GM19463 (cell line): ENCODE data around the gene HK1.
A peak's percentile ranks its signal among the peaks of the same experiment; 100 is the strongest.
"Not testable (repeated sequence)": the region's sequence is repeated elsewhere in the genome, so short reads cannot be mapped to it uniquely, and the experiment has no call there.

ENCODE experiments used
- ATAC-seq: cut with Tn5 transposase; IDR thresholded peaks from one replicate; pipeline ENCODE4 v1.9.1; 2021; ENCODE audit warnings: mild to moderate bottlenecking, moderate library complexity; ENCODE audit not compliant: unreplicated experiment

Gene HK1

GRCh38 chr10:69278446-69278963, at the start of gene HK1:
Gene HK1 (plus strand): TSS chr10:69278496.
- ATAC-seq = no peak

DNA sequence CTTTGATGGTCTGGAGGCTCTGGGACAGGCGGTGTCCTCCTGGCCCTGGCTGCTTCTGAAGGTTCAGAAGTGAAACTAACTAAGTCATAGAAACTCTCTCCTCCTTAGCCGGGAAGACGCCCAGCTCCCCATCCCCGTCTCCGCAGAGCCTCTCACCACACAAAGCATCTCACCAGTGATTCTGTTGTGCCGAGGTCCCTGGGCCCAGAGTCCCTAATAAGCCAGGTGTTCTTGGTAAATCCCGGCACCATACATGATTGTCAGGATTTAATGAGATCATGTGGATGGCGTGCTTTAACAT, 48.7 kb upstream of the HK1 start:
- ATAC-seq = no peak

DNA sequence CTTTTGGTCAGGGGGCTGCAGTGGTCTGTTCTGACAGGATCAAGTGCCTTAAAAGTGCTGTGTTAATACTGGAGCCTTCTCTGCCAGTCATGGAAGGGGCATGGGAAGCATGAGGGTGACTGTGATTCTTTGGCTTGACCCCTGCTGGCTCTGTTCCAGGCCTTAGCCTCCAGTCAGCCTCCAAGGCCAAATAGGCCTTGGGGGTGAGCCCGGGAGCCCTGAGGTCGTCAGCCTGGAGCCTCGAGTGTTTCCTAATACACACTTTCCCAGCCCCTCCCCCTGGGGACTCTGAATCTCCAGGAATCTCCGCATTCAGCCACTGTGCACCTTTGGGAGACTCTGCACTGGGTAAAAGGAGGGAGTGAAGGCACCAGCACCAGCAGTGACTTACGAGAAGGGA, 48.2 kb upstream of the HK1 start:
- no peak for ATAC-seq

DNA sequence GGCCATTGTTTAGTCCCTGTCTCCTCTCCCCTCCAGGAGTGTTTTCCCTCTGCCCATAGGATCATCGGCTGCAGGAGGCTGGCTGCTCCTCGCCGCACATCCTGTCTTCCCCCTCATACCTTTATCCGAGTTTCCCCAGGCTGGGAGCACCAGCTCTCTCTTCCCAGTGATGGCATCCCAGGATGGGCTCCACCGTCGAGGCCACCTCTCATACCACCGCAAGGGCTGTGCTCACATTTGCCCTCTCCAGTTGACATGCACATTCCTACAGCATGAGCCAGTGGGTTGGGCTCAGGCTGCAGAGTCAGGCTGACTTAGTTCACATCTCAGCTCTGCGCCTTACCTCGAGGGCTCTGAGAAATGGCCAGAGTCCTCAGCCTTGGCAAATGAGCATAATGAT, 46.0 kb upstream of the HK1 start:
- ATAC-seq = no peak

DNA sequence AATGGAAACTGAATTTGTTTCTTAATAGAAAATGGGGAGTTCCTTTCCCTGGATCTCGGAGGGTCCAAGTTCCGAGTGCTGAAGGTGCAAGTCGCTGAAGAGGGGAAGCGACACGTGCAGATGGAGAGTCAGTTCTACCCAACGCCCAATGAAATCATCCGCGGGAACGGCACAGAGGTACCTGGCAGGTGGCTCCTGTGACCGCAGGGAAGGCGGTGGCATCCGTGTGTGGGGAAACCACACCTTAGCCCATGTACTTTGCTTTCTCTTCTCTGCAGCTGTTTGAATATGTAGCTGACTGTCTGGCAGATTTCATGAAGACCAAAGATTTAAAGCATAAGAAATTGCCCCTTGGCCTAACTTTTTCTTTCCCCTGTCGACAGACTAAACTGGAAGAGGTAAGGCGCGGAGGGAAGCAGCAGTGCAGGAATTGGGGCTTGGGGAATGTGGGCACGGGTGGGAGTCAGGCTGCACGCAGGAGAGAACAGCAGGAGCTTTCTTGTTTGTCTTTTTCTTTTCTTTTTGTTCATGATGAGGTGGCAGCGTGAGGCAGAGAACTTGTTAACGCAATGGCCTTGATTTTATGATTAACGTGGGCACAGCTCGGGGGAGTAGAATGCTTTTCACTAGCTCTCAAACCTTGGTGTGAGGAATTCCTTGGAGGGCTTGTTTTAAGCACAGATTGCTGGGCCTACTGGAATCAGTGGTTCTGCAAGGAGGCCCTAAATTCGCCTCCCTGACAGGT, 45.4 kb upstream of the HK1 start:
- no peak for ATAC-seq

DNA sequence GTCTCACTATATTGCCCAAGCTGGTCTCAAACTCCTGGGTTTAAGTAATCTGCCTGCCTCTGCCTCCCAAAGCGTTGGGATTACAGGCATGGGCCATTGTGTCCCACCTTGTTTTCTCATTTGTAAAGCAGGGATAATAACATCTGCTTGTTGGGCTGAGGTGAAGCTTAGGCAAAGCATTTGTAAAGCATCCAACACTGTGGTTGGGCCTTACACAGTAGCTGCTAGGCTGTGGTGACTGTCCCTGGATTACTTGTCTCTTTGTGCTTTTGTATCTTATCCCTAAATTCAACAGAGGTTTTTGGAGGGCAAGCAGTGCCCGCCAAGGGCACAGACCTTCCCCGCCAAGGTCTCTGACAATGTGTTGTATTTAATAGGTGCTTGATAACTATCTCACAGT, 43.8 kb upstream of the HK1 start:
- no peak for ATAC-seq

- peak; percentile 90 for ATAC-seq
These were observed 40.7 kb upstream of the HK1 start for GRCh38 chr10:69237528-69238159.

DNA sequence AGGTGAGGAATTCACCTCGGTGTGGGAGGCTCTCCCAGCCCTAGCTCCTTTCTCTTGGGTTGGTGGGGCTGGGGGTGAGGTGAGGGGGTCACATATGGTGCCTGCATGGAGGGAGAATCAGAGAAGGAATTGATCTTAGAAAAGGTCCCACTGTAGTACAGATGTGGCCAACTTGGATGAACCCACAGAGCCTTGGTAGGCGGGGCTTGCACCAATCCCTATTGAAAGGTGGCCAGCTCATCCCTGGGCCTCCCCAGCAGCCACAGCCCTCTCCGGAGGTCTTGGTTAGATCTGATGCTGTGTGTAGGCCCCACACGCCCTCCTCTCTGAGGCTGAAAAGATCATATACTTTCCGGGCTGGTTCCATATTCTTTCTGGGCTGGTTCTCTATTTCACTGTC, 39.2 kb upstream of the HK1 start:
- no peak for ATAC-seq

- ATAC-seq = no peak
These were observed 38.4 kb upstream of the HK1 start for GRCh38 chr10:69239816-69240434.

DNA sequence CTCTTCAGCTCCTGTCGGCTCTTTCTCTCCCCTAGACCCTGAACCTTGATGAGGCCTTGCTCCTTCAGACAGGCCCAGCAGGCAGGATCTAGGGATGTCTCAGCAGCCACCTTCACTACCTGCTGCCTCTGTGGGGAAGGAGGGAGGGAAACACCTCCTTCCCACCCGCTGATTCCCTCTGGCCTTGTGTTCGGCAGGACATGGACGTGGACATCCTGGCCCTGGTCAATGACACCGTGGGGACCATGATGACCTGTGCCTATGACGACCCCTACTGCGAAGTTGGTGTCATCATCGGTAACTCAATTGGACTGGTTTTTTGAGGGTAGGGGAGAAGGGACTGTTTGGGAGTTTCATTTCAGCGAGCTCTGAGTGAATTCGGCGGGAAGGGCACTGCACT, 37.8 kb upstream of the HK1 start:
- no peak for ATAC-seq

GRCh38 chr10:69241575-69241974, 36.7 kb upstream of the HK1 start:
- ATAC-seq = no peak

- ATAC-seq = no peak
These were observed 36.0 kb upstream of the HK1 start for GRCh38 chr10:69242040-69242851.

DNA sequence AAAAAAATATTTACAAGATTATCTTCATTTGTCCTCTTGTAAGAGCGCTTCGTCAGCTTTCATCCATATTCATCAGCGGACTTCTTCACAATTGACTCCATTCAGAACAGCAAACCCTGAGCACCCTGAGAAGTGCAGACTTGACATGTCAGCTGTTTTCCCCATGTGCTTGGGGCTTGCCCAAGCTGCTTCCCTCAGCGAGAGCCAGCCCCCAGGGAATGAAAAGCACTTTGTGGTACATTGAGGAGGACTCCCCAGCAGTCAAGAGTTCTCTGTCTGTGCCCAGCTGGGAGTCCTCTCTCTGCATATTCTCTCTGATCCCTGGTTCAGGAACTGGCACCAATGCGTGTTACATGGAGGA, 35.5 kb upstream of the HK1 start:
- no peak for ATAC-seq

DNA sequence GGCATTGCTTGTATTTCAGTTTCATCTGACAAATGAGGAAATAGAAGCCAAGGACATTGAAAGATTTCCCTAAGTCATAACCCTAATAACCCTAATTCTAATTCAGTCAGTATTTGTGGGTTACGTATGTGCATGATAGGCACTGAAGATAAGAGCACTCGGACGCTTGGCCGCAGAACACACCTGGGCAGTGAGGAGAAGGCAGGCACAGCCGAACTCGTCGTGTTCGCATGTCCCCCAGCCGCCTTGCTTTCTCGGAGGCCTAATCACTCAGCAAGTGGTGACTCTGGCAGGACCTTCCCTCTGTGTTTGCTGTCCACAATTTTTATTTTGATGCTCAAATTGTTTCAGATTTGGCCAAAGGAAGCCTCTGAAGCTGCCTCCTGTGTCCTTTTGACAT, 34.5 kb upstream of the HK1 start:
- ATAC-seq = no peak

GRCh38 chr10:69246036-69246435, 32.3 kb upstream of the HK1 start:
- ATAC-seq = no peak

DNA sequence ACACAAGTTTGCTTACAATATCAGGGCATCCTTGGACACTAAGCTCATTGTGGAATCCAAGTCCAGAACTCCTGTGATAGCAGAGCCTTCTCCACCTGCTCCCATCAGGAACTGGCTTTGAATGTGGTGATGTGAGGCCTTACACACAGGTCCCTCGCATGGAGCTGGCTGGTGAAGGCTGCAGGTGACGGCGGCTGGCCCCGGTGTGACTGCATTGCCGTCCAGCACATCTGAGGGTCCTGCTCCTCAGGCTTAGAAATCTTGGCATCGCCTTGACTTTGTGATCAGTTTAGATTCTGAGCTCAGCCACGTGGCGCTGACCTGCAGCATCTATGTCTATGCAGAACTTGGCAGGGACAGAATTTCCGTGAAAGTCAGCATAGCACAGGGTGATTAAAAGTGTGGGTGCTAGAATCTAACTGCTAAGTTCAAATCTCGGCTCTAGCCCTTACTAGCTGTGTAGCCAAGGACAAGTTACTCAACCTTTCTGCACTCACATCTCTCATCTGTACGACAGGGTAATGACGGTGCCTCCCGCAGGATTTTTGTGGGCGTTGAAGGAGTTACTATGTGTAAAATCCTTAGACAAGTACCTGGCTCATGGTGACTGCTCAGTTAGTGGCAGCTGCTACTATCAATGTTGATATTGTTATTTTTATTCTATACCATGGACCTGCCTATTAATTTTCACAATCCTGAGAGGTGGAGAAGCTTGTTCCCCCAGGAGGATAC, 31.5 kb upstream of the HK1 start:
- ATAC-seq = no peak

DNA sequence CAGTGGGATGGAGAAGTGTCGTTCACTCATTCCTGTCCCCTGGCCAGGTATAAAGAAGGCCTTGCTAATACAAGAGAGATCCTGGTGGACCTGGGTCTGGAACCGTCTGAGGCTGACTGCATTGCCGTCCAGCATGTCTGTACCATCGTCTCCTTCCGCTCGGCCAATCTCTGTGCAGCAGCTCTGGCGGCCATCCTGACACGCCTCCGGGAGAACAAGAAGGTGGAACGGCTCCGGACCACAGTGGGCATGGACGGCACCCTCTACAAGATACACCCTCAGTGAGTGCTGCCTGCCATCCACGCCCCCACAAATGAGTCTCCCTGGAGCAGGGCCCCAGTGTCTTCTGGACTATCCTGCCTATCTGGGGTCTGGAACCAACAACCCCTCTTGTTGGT, 31.0 kb upstream of the HK1 start:
- ATAC-seq = no peak

- ATAC-seq = no peak
These were observed 30.1 kb upstream of the HK1 start for GRCh38 chr10:69248117-69248730.

- ATAC-seq = no peak
These were observed 28.3 kb upstream of the HK1 start for GRCh38 chr10:69250041-69250440.

DNA sequence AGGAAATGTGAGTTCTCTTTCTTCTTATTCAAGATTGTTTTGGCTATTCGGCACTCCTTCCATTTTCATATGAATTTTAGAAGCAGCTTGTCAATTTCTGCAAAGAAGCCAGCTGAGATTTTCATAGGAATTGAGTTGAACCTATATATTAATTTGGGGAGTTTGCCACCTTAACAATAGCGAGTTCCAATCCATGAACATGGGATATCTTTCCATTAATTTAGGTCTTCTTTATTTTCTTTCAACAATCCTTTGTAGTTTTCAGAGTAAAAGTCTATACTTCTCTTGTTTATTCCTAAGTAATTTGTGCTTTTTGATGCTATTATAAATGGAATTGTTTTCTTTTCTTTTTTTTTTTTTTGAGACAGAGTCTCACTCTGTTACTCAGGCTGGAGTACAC, 26.9 kb upstream of the HK1 start:
- ATAC-seq = not testable (repeated sequence)
